ENCODE measurements around the gene MICA.

The MICA gene

GRCh38 chr6:31416394-31417014, 13.1 kb downstream of the MICA start:
- no peak overlapping the region for H3K4me3 ChIP-seq (ENCODE audit: low read depth, low read length)
- TF ChIP-seq CTCF (IDR thresholded peaks at IDR 0.05; ENCODE audit: borderline replicate concordance, insufficient read depth, low read depth, low read length): no peak

DNA sequence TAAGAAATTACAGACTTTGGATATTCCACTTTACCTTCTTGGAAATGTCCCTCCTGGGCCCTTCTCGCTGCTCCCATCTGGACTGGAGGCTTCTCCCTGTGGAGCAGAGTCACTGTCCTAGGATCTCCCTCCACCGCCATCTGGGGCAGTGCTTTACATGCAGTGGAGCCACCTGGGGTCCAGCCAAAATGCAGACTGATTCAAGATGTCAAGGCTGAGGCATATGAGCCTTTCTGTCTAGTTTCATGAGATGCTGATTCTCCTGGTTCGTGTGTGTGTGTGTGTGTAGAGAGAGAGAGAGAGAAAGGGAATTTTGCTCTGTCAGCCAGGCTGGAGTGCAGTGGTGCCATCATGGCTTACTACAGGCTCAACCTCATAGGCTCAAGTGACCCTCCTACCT, 14.9 kb downstream of the MICA start:
- no peak for TF ChIP-seq CTCF (IDR thresholded peaks at IDR 0.05; ENCODE audit: borderline replicate concordance, insufficient read depth, low read depth, low read length)
- no peak overlapping the region for H3K4me3 ChIP-seq (ENCODE audit: low read depth, low read length)

- no peak for TF ChIP-seq CTCF (IDR thresholded peaks at IDR 0.05; ENCODE audit: borderline replicate concordance, insufficient read depth, low read depth, low read length)
- no peak overlapping the region for H3K4me3 ChIP-seq (ENCODE audit: low read depth, low read length)
These were observed 16.4 kb downstream of the MICA start for GRCh38 chr6:31419842-31420241.

GRCh38 chr6:31420546-31420945, 17.2 kb downstream of the MICA start:
- H3K4me3 ChIP-seq (ENCODE audit: low read depth, low read length): no peak overlapping the region
- no peak for TF ChIP-seq CTCF (IDR thresholded peaks at IDR 0.05; ENCODE audit: borderline replicate concordance, insufficient read depth, low read depth, low read length)

GRCh38 chr6:31422587-31422986, 19.2 kb downstream of the MICA start:
- H3K4me3 ChIP-seq (ENCODE audit: low read depth, low read length): no peak overlapping the region
- TF ChIP-seq CTCF (IDR thresholded peaks at IDR 0.05; ENCODE audit: borderline replicate concordance, insufficient read depth, low read depth, low read length): no peak

DNA sequence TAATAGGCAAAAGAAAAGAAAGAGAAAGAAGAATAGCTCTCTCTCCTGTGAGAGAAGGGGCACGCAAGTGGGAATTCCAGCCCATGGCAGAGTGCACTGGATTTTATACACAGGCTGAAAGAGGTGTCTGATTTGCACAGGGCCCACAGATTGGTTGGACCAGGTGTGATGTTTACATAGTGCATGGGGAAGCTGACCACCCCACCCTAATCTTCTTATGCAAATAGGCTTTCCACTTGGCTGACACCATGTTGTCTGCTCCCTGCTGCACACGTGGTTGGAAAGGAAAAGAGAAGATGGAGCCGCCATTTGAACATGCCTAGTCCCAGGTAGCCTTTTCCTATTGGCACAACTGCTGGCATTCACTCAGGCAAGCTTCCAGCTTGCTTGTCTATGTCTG, 20.2 kb downstream of the MICA start:
- no peak overlapping the region for H3K4me3 ChIP-seq (ENCODE audit: low read depth, low read length)
- TF ChIP-seq CTCF (IDR thresholded peaks at IDR 0.05; ENCODE audit: borderline replicate concordance, insufficient read depth, low read depth, low read length): no peak

Data from GM12875 (cell line).